ENCODE data around the gene DCDC2. TPM values are rescaled to one million over a fixed set of nuclear protein-coding genes. Genes with fewer than 3 reads are reported as not detected.
A peak's percentile ranks its signal among the peaks of the same experiment; 100 is the strongest.

The DCDC2 gene
- total RNA-seq, 2 experiments from 2014 or later, result 0.06 TPM; not detected in 1

DNA sequence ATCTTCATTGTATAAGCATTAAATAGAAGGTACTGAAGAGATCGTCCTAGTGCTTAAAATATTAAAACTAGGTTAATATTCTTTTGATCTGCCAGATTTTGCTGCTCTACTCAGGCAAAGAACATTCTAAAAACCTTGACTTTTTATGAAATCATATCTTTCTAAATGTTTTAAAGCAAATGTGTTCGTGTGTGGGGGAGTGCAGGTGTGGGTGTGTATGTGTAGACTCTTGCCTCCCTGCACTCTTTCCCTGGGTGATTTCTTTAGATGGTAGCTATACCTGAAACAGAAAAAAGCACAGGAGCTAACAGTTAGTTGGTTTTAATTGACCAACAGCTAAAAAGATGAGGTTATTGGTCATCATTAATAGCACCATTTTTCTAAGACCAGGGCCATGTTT lies 226.1 kb downstream of the DCDC2 start:
- Histone ChIP-seq H4K20me1 (ENCODE audit: insufficient read depth, low read length) (no peaks in the 10 kb centered on the region), H3K9me3 (ENCODE audit: low read length) (no peaks in the 10 kb centered on the region), H3K4me1 (ENCODE audit: insufficient read depth, low read length, poor library complexity, severe bottlenecking) (no peaks in the 10 kb centered on the region), H2AFZ (ENCODE audit: low read length) (no peak overlapping the region), H3K4me2 (ENCODE audit: low read length) (no peak overlapping the region), H3K4me3 (ENCODE audit: low read depth, low read length, poor library complexity, severe bottlenecking) (no peak overlapping the region), H3K79me2 (ENCODE audit: insufficient read depth, low read depth, low read length) (no peaks in the 10 kb centered on the region), H3K9me2 (ENCODE audit: insufficient read depth, low read length) (no peaks in the 10 kb centered on the region), H3K27ac (ENCODE audit: low read depth, low read length, poor library complexity, severe bottlenecking) (no peak overlapping the region), H3K36me3 (ENCODE audit: insufficient read depth, low read length) (no peaks in the 10 kb centered on the region)
- intact Hi-C loops (cut with micrococcal nuclease; ENCODE audit: unreplicated experiment), result no loop called here
- POLR2A ChIA-PET, result no interaction called here
- DNase-seq (ENCODE audit: low spot score), result no peak
- CTCF ChIA-PET (ENCODE audit: unreplicated experiment), result no interaction called here
- BruUV-seq (replicated peaks), result no TSS peak
- no peak for TF ChIP-seq CTCF (conservative IDR thresholded peaks at IDR 0.05; ENCODE audit: low read length)
- TF ChIP-seq EZH2phosphoT487 (IDR thresholded peaks at IDR 0.05; ENCODE audit: borderline replicate concordance, low read depth, low read length), result no peak

GRCh38 chr6:24127316-24127715 lies 230.5 kb downstream of the DCDC2 start:
- H3K9me2 ChIP-seq (ENCODE audit: insufficient read depth, low read length), result no peaks in the 10 kb centered on the region
- ChIA-PET CTCF (ENCODE audit: unreplicated experiment) (no interaction called here), POLR2A (no interaction called here)
- no peaks in the 10 kb centered on the region for H3K36me3 ChIP-seq (ENCODE audit: insufficient read depth, low read length)
- no TSS peak for BruUV-seq (replicated peaks)
- no peak for TF ChIP-seq CTCF (conservative IDR thresholded peaks at IDR 0.05; ENCODE audit: low read length)
- no peak for TF ChIP-seq EZH2phosphoT487 (IDR thresholded peaks at IDR 0.05; ENCODE audit: borderline replicate concordance, low read depth, low read length)
- no peaks in the 10 kb centered on the region for H3K79me2 ChIP-seq (ENCODE audit: insufficient read depth, low read depth, low read length)
- no peak overlapping the region for H3K4me3 ChIP-seq (ENCODE audit: low read depth, low read length, poor library complexity, severe bottlenecking)
- H3K27ac ChIP-seq (ENCODE audit: low read depth, low read length, poor library complexity, severe bottlenecking), result no peak overlapping the region
- no peak overlapping the region for H2AFZ ChIP-seq (ENCODE audit: low read length)
- H3K4me2 ChIP-seq (ENCODE audit: low read length), result no peak overlapping the region
- no peaks in the 10 kb centered on the region for H4K20me1 ChIP-seq (ENCODE audit: insufficient read depth, low read length)
- no peak for DNase-seq (ENCODE audit: low spot score)
- H3K9me3 ChIP-seq (ENCODE audit: low read length), result no peaks in the 10 kb centered on the region
- intact Hi-C loops (cut with micrococcal nuclease; ENCODE audit: unreplicated experiment), result no loop called here
- no peaks in the 10 kb centered on the region for H3K4me1 ChIP-seq (ENCODE audit: insufficient read depth, low read length, poor library complexity, severe bottlenecking)

DNA sequence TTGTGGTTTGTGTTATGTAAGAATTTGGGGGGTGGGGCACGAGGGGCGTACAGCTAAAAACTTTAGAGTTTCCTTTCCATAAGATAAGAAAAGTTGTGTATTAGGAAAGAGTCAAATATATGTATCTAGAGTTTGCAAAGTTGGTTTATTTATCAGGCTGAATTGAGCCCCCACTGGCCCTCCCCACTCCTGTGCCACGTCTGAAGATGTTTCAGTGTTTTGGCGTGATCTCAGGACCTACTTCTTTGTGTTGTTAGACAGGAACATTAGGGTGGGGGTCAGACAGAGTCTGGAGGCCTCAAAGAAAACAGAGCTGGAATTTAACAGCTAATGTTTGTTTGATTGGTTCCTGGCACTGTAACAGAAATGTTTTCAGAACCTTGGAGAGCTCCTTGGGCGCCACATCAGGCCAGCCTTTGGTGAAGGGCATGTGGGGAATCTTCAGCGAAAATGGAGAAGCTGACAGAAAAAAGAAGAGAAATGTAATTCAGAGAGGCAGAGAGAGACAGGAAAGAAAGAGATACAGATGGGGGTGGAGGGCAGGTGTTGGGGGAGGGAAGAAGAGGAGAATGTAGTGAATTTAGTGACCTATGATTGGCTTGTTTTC lies 231.2 kb downstream of the DCDC2 start:
- no peak overlapping the region for H2AFZ ChIP-seq (ENCODE audit: low read length)
- H3K4me2 ChIP-seq (ENCODE audit: low read length), result no peak overlapping the region
- no TSS peak for BruUV-seq (replicated peaks)
- no peaks in the 10 kb centered on the region for H3K9me2 ChIP-seq (ENCODE audit: insufficient read depth, low read length)
- H3K36me3 ChIP-seq (ENCODE audit: insufficient read depth, low read length), result no peaks in the 10 kb centered on the region
- no peaks in the 10 kb centered on the region for H3K79me2 ChIP-seq (ENCODE audit: insufficient read depth, low read depth, low read length)
- no peak for TF ChIP-seq EZH2phosphoT487 (IDR thresholded peaks at IDR 0.05; ENCODE audit: borderline replicate concordance, low read depth, low read length)
- no peak for TF ChIP-seq CTCF (conservative IDR thresholded peaks at IDR 0.05; ENCODE audit: low read length)
- CTCF ChIA-PET (ENCODE audit: unreplicated experiment), result no interaction called here
- no peaks in the 10 kb centered on the region for H3K9me3 ChIP-seq (ENCODE audit: low read length)
- H3K4me3 ChIP-seq (ENCODE audit: low read depth, low read length, poor library complexity, severe bottlenecking), result no peak overlapping the region
- no peaks in the 10 kb centered on the region for H4K20me1 ChIP-seq (ENCODE audit: insufficient read depth, low read length)
- POLR2A ChIA-PET, result no interaction called here
- intact Hi-C loops (cut with micrococcal nuclease; ENCODE audit: unreplicated experiment), result no loop called here
- H3K27ac ChIP-seq (ENCODE audit: low read depth, low read length, poor library complexity, severe bottlenecking), result no peak overlapping the region
- no peaks in the 10 kb centered on the region for H3K4me1 ChIP-seq (ENCODE audit: insufficient read depth, low read length, poor library complexity, severe bottlenecking)
- peak; percentile 39 for DNase-seq (ENCODE audit: low spot score)
